PC-3 (cell line): ENCODE measurements around the gene PDE4DIP. TPM values are rescaled to one million over a fixed set of nuclear protein-coding genes. Genes with fewer than 3 reads are reported as not detected.
"Not testable (repeated sequence)": the region's sequence is repeated elsewhere in the genome, so short reads cannot be mapped to it uniquely, and the experiment has no call there.

Source experiments
- ATAC-seq: fragments of 200-7000 bp; cut with Tn5 transposase; 2 replicates; pipeline ENCODE4 v1.9.1; 2020; ENCODE audit warnings: mild to moderate bottlenecking, moderate library complexity
- BruUV-seq: library from RNA; stranded (reverse); fragments of 400-500 nt; replicated peaks from 2 replicates; lab custom pipeline; 2021; lab: Mats Ljungman, UMichigan
- CTCF ChIA-PET: fragments of 300-600 bp; sonication (Branson Sonifier 250); formaldehyde crosslinking; loops from one replicate; lab custom pipeline; 2022; ENCODE audit warnings: antibody characterized with exemption; lab: Charles Lee
- POLR2A ChIA-PET: fragments of 300-600 bp; sonication (Branson Sonifier 250); formaldehyde crosslinking; loops from one replicate; lab custom pipeline; 2022; ENCODE audit warnings: antibody characterized with exemption; ENCODE audit not compliant: unreplicated experiment; lab: Charles Lee
- DNase-seq: peaks from one replicate; pipeline ENCODE4 v3.0.0-alpha.2; 2015
- H2AFZ ChIP-seq: fragments of 300-600 bp; sonication (generic); 2 replicates; pipeline ENCODE4 v1.6.0; 2016; ENCODE audit warnings: antibody characterized with exemption, low read length
- H3F3A ChIP-seq: fragments of 300-600 bp; sonication (generic); one replicate; pipeline ENCODE4 v1.6.0; 2017; ENCODE audit warnings: antibody characterized with exemption, low read length, control low read depth, mild to moderate bottlenecking; ENCODE audit not compliant: unreplicated experiment
- H3K27ac ChIP-seq: fragments of 300-600 bp; sonication (generic); 2 replicates; pipeline ENCODE4 v1.5.1; 2016; ENCODE audit warnings: mild to moderate bottlenecking, low read length
- H3K27me3 ChIP-seq: fragments of 300-600 bp; sonication (generic); 2 replicates; pipeline ENCODE4 v1.6.1; 2016; ENCODE audit warnings: low read length, mixed read lengths
- H3K36me3 ChIP-seq: fragments of 300-600 bp; sonication (generic); 2 replicates; pipeline ENCODE4 v1.6.1; 2016; ENCODE audit warnings: low read depth, mixed run types, low read length, mixed read lengths
- H3K4me1 ChIP-seq: fragments of 300-600 bp; sonication (generic); 2 replicates; pipeline ENCODE4 v1.5.1; 2016; ENCODE audit warnings: low read length; ENCODE audit not compliant: insufficient read depth
- H3K4me2 ChIP-seq: fragments of 300-600 bp; sonication (generic); 2 replicates; pipeline ENCODE4 v1.6.0; 2016; ENCODE audit warnings: low read length
- H3K4me3 ChIP-seq: fragments of 300-600 bp; sonication (generic); 2 replicates; pipeline ENCODE4 v1.5.1; 2016; ENCODE audit warnings: mild to moderate bottlenecking, low read length, mixed read lengths
- H3K79me2 ChIP-seq: fragments of 300-600 bp; sonication (generic); 2 replicates; pipeline ENCODE4 v1.6.1; 2017; ENCODE audit warnings: low read length, mixed read lengths
- H3K9ac ChIP-seq: fragments of 300-600 bp; sonication (generic); 2 replicates; pipeline ENCODE4 v1.6.0; 2016; ENCODE audit warnings: mild to moderate bottlenecking, low read length
- H3K9me2 ChIP-seq: fragments of 300-600 bp; sonication (generic); replicated peaks from 2 replicates; pipeline ENCODE4 v1.6.1; 2016; ENCODE audit warnings: mixed run types, low read length, mixed read lengths
- H3K9me3 ChIP-seq: fragments of 300-600 bp; sonication (generic); 2 replicates; pipeline ENCODE4 v1.6.1; 2016; ENCODE audit warnings: low read length, mixed read lengths
- H4K20me1 ChIP-seq: fragments of 300-600 bp; sonication (generic); 2 replicates; pipeline ENCODE4 v1.6.1; 2016; ENCODE audit warnings: low read length, mixed read lengths
- intact Hi-C: fragments of 100-400 bp; cut with micrococcal nuclease; formaldehyde crosslinking; loops from 2 replicates; pipeline ENCODE4 v1.9.0; 2023
- total RNA-seq: library from RNA; depleted of rRNA; stranded (reverse); fragments of >200 nt; gene quantifications from 2 replicates; pipeline ENCODE4 v1.2.3, GENCODE V29; 2014

PDE4DIP gene
- total RNA-seq, 1 experiment from 2014 or later: 20.1 TPM

GRCh38 chr1:148996449-148997224 is 152.4 kb downstream of the PDE4DIP start:
- CTCF ChIA-PET, H3K27me3 ChIP-seq, H3K27ac ChIP-seq, H3K4me3 ChIP-seq, ATAC-seq, POLR2A ChIA-PET, H3K9ac ChIP-seq, H4K20me1 ChIP-seq, H2AFZ ChIP-seq, BruUV-seq, H3K79me2 ChIP-seq, H3K9me3 ChIP-seq, H3K4me2 ChIP-seq, H3K9me2 ChIP-seq, H3F3A ChIP-seq, intact Hi-C loops, H3K36me3 ChIP-seq, H3K4me1 ChIP-seq: not testable (repeated sequence)
- DNase-seq: peak; percentile 11

- intact Hi-C loops, H3K27me3 ChIP-seq, ATAC-seq, H4K20me1 ChIP-seq, H3K4me3 ChIP-seq, H3K4me2 ChIP-seq, POLR2A ChIA-PET, H3F3A ChIP-seq, H3K79me2 ChIP-seq, H3K9ac ChIP-seq, H3K4me1 ChIP-seq, CTCF ChIA-PET, BruUV-seq, H3K9me3 ChIP-seq, H2AFZ ChIP-seq, H3K9me2 ChIP-seq, H3K36me3 ChIP-seq, H3K27ac ChIP-seq, DNase-seq: not testable (repeated sequence)
These were observed 153.2 kb downstream of the PDE4DIP start for GRCh38 chr1:148997405-148997804.

GRCh38 chr1:149002664-149003063 is 158.4 kb downstream of the PDE4DIP start:
- H3K4me1 ChIP-seq, H3K79me2 ChIP-seq, DNase-seq, intact Hi-C loops, H3K4me2 ChIP-seq, POLR2A ChIA-PET, H3K27ac ChIP-seq, H3K36me3 ChIP-seq, H3K9me2 ChIP-seq, ATAC-seq, H2AFZ ChIP-seq, H3F3A ChIP-seq, H3K9ac ChIP-seq, BruUV-seq, H3K4me3 ChIP-seq, H3K27me3 ChIP-seq, H4K20me1 ChIP-seq, H3K9me3 ChIP-seq, CTCF ChIA-PET: not testable (repeated sequence)

GRCh38 chr1:149008326-149008725 is 164.1 kb downstream of the PDE4DIP start:
- intact Hi-C loops, POLR2A ChIA-PET: not testable (repeated sequence)

GRCh38 chr1:149008769-149009168 is 164.5 kb downstream of the PDE4DIP start:
- H3K4me3 ChIP-seq, H3K9me3 ChIP-seq, H3K36me3 ChIP-seq, H4K20me1 ChIP-seq, POLR2A ChIA-PET, H3K9ac ChIP-seq, H3F3A ChIP-seq, intact Hi-C loops, CTCF ChIA-PET, DNase-seq, H3K4me2 ChIP-seq, H3K4me1 ChIP-seq, H2AFZ ChIP-seq, H3K27me3 ChIP-seq, H3K9me2 ChIP-seq, BruUV-seq, H3K79me2 ChIP-seq, H3K27ac ChIP-seq: not testable (repeated sequence)
- peak; percentile 20; the same call in 1 of the 2 replicates for ATAC-seq

More at GRCh38 chr1:149008326-149008725, 164.1 kb downstream of the PDE4DIP start:
- H2AFZ ChIP-seq, H3K27ac ChIP-seq, H3F3A ChIP-seq, H3K9me3 ChIP-seq, CTCF ChIA-PET, H3K27me3 ChIP-seq, BruUV-seq, H3K4me2 ChIP-seq, H3K79me2 ChIP-seq, H4K20me1 ChIP-seq, DNase-seq, H3K4me3 ChIP-seq, H3K36me3 ChIP-seq, ATAC-seq, H3K9ac ChIP-seq, H3K4me1 ChIP-seq, H3K9me2 ChIP-seq: not testable (repeated sequence)

GRCh38 chr1:149009761-149010160 is 165.5 kb downstream of the PDE4DIP start:
- H3F3A ChIP-seq, BruUV-seq, H4K20me1 ChIP-seq, DNase-seq, POLR2A ChIA-PET, H3K36me3 ChIP-seq, CTCF ChIA-PET, H3K4me1 ChIP-seq, intact Hi-C loops, H3K9me3 ChIP-seq, ATAC-seq, H2AFZ ChIP-seq, H3K9ac ChIP-seq, H3K4me2 ChIP-seq, H3K27me3 ChIP-seq, H3K79me2 ChIP-seq, H3K4me3 ChIP-seq, H3K9me2 ChIP-seq, H3K27ac ChIP-seq: not testable (repeated sequence)
